ENCODE results near the gene RD3L. TPM values are rescaled to one million over a fixed set of nuclear protein-coding genes. Genes with fewer than 3 reads are reported as not detected.

The RD3L gene
- total and polyA plus RNA-seq, 2 of the 13 experiments (the other 11 are each of a cell fraction or from before 2014, with no cell fraction given) = not detected

DNA sequence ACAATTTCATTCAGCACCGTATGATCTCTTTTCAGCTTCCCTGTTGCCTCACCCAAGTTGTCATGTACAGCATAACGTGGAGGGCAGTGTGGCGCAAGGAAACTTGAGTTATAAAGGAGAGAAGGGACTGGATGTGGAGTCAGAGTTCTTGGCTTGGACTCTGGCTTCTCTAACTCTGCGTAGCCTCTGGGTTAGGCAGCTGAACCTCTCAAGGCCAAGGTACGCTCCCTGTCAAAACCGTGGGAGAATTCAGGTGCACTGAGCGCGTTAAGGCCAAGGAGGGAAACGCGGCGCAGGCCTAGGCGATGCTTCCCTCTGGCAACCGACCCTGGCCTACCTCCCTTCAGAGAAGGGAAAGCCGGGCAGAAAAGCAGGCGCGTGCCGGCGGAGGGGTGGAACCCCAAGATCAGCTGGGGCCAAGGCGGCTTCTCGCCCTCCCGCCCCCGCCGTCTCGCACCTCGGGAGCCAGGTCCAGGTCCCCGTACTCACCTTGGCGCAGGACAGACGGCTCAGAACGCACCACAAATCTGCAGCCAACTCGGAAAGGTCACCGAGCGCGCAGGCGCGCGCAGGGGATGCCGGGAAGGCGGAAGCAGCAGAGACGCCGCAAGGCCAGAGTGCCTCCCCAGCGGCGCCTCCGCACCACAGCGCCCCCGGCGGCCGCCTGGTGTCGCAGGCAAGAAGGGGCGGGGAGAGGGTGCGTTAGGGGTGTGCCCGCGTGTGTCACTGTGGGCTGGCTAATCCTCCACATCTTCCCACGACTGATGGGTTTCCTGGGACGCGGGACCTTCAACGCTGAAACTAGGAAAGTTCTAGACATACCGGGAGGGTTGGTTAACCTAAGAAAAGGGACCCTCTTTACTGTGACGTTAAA, 21.1 kb downstream of the RD3L start (continued):
- TF ChIP-seq, protein P1, sequence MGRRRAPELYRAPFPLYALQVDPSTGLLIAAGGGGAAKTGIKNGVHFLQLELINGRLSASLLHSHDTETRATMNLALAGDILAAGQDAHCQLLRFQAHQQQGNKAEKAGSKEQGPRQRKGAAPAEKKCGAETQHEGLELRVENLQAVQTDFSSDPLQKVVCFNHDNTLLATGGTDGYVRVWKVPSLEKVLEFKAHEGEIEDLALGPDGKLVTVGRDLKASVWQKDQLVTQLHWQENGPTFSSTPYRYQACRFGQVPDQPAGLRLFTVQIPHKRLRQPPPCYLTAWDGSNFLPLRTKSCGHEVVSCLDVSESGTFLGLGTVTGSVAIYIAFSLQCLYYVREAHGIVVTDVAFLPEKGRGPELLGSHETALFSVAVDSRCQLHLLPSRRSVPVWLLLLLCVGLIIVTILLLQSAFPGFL (CRISPR knock-in tag; IDR thresholded peaks at IDR 0.05) = 0 out of 2 replicates have a peak, but pooled peaks have one; percentile 30
- TF ChIP-seq NAIF1 (CRISPR knock-in tag; IDR thresholded peaks at IDR 0.05; ENCODE audit: borderline replicate concordance) (0 out of 2 replicates have a peak, but pooled peaks have one; percentile 45), DNMT3B (CRISPR knock-in tag; conservative IDR thresholded peaks at IDR 0.05) (0 out of 2 replicates have a peak, but pooled peaks have one; percentile 40), FIP1L1 (IDR thresholded peaks at IDR 0.05; ENCODE audit: borderline replicate concordance, insufficient read depth, low read depth, low read length) (0 out of 2 replicates have a peak, but pooled peaks have one; percentile 59), KDM2A (CRISPR knock-in tag; IDR thresholded peaks at IDR 0.05; ENCODE audit: borderline replicate concordance, low read depth) (peak; percentile 95), DPF2 (CRISPR knock-in tag; IDR thresholded peaks at IDR 0.05; ENCODE audit: borderline replicate concordance, low read depth) (no peak), SCMH1 (CRISPR knock-in tag; IDR thresholded peaks at IDR 0.05; ENCODE audit: borderline replicate concordance) (no peak), ZNF256 (CRISPR knock-in tag; conservative IDR thresholded peaks at IDR 0.05) (0 out of 2 replicates have a peak, but pooled peaks have one; percentile 19), ZNF572 (CRISPR knock-in tag; IDR thresholded peaks at IDR 0.05) (no peak)
- TF ChIP-seq, protein P2, sequence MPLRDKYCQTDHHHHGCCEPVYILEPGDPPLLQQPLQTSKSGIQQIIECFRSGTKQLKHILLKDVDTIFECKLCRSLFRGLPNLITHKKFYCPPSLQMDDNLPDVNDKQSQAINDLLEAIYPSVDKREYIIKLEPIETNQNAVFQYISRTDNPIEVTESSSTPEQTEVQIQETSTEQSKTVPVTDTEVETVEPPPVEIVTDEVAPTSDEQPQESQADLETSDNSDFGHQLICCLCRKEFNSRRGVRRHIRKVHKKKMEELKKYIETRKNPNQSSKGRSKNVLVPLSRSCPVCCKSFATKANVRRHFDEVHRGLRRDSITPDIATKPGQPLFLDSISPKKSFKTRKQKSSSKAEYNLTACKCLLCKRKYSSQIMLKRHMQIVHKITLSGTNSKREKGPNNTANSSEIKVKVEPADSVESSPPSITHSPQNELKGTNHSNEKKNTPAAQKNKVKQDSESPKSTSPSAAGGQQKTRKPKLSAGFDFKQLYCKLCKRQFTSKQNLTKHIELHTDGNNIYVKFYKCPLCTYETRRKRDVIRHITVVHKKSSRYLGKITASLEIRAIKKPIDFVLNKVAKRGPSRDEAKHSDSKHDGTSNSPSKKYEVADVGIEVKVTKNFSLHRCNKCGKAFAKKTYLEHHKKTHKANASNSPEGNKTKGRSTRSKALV (CRISPR knock-in tag; IDR thresholded peaks at IDR 0.05) = peak; percentile 90
- TF ChIP-seq, protein P3, sequence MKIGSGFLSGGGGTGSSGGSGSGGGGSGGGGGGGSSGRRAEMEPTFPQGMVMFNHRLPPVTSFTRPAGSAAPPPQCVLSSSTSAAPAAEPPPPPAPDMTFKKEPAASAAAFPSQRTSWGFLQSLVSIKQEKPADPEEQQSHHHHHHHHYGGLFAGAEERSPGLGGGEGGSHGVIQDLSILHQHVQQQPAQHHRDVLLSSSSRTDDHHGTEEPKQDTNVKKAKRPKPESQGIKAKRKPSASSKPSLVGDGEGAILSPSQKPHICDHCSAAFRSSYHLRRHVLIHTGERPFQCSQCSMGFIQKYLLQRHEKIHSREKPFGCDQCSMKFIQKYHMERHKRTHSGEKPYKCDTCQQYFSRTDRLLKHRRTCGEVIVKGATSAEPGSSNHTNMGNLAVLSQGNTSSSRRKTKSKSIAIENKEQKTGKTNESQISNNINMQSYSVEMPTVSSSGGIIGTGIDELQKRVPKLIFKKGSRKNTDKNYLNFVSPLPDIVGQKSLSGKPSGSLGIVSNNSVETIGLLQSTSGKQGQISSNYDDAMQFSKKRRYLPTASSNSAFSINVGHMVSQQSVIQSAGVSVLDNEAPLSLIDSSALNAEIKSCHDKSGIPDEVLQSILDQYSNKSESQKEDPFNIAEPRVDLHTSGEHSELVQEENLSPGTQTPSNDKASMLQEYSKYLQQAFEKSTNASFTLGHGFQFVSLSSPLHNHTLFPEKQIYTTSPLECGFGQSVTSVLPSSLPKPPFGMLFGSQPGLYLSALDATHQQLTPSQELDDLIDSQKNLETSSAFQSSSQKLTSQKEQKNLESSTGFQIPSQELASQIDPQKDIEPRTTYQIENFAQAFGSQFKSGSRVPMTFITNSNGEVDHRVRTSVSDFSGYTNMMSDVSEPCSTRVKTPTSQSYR (CRISPR knock-in tag; IDR thresholded peaks at IDR 0.05; ENCODE audit: borderline replicate concordance) = peak; percentile 34; the same call in 1 of the 2 replicates
- TF ChIP-seq, protein P4, sequence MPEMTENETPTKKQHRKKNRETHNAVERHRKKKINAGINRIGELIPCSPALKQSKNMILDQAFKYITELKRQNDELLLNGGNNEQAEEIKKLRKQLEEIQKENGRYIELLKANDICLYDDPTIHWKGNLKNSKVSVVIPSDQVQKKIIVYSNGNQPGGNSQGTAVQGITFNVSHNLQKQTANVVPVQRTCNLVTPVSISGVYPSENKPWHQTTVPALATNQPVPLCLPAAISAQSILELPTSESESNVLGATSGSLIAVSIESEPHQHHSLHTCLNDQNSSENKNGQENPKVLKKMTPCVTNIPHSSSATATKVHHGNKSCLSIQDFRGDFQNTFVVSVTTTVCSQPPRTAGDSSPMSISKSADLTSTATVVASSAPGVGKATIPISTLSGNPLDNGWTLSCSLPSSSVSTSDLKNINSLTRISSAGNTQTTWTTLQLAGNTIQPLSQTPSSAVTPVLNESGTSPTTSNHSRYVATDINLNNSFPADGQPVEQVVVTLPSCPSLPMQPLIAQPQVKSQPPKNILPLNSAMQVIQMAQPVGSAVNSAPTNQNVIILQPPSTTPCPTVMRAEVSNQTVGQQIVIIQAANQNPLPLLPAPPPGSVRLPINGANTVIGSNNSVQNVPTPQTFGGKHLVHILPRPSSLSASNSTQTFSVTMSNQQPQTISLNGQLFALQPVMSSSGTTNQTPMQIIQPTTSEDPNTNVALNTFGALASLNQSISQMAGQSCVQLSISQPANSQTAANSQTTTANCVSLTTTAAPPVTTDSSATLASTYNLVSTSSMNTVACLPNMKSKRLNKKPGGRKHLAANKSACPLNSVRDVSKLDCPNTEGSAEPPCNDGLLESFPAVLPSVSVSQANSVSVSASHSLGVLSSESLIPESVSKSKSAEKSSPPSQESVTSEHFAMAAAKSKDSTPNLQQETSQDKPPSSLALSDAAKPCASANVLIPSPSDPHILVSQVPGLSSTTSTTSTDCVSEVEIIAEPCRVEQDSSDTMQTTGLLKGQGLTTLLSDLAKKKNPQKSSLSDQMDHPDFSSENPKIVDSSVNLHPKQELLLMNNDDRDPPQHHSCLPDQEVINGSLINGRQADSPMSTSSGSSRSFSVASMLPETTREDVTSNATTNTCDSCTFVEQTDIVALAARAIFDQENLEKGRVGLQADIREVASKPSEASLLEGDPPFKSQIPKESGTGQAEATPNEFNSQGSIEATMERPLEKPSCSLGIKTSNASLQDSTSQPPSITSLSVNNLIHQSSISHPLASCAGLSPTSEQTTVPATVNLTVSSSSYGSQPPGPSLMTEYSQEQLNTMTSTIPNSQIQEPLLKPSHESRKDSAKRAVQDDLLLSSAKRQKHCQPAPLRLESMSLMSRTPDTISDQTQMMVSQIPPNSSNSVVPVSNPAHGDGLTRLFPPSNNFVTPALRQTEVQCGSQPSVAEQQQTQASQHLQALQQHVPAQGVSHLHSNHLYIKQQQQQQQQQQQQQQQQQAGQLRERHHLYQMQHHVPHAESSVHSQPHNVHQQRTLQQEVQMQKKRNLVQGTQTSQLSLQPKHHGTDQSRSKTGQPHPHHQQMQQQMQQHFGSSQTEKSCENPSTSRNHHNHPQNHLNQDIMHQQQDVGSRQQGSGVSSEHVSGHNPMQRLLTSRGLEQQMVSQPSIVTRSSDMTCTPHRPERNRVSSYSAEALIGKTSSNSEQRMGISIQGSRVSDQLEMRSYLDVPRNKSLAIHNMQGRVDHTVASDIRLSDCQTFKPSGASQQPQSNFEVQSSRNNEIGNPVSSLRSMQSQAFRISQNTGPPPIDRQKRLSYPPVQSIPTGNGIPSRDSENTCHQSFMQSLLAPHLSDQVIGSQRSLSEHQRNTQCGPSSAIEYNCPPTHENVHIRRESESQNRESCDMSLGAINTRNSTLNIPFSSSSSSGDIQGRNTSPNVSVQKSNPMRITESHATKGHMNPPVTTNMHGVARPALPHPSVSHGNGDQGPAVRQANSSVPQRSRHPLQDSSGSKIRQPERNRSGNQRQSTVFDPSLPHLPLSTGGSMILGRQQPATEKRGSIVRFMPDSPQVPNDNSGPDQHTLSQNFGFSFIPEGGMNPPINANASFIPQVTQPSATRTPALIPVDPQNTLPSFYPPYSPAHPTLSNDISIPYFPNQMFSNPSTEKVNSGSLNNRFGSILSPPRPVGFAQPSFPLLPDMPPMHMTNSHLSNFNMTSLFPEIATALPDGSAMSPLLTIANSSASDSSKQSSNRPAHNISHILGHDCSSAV (CRISPR knock-in tag; IDR thresholded peaks at IDR 0.05; ENCODE audit: borderline replicate concordance) = 0 out of 2 replicates have a peak, but pooled peaks have one; percentile 48
